Urinary bladder (tissue), 4 donors: ENCODE measurements around the gene NCKIPSD. TPM values are rescaled to one million over a fixed set of nuclear protein-coding genes. Genes with fewer than 3 reads are reported as not detected.
"Not testable (repeated sequence)": the region's sequence is repeated elsewhere in the genome, so short reads cannot be mapped to it uniquely, and the experiment has no call there.

ENCODE experiments used
- DNase-seq: peaks from one replicate; pipeline ENCODE4 v3.0.0-alpha.2; 2015; ENCODE audit errors: extremely low spot score
- H3K27ac ChIP-seq: one replicate; pipeline ENCODE4 v1.5.1; 2013; ENCODE audit warnings: low read depth, mild to moderate bottlenecking, moderate library complexity
- H3K36me3 ChIP-seq: one replicate; pipeline ENCODE4 v1.6.1; 2013; ENCODE audit warnings: mild to moderate bottlenecking, moderate library complexity; ENCODE audit not compliant: insufficient read depth
- H3K4me1 ChIP-seq: one replicate; pipeline ENCODE4 v1.6.1; 2013; ENCODE audit warnings: mild to moderate bottlenecking, moderate library complexity; ENCODE audit not compliant: insufficient read depth
- H3K4me3 ChIP-seq: one replicate; pipeline ENCODE4 v1.5.1; 2013; ENCODE audit warnings: low read depth, low read length
- WGBS: extraction: QIAGEN DNeasy Blood & Tissue Kit; methylation state at CpG from one replicate; pipeline ENCODE4 v1.1.7; 2013; 5-methylcytosine and 5-hydroxymethylcytosine counted together
- polyA plus RNA-seq: library from polyadenylated mRNA; stranded (reverse); fragments of 200-250 nt; gene quantifications from one replicate; pipeline ENCODE4 v1.2.3, GENCODE V29; 2013
- total RNA-seq: library from RNA; depleted of rRNA; stranded (reverse); fragments of >200 nt; gene quantifications from one replicate; pipeline ENCODE4 v1.2.3, GENCODE V29; 2014
- donor health status: healthy with polysubstance abuse.
- donor health status: healthy.

NCKIPSD gene
- total RNA-seq (8.6 TPM), polyA plus RNA-seq (18.1 TPM)

- Histone ChIP-seq H3K36me3 (peaks cover 2% of the 10 kb centered on the region), H3K27ac (peak within 1 kb of the TSS; percentile 66), H3K4me3 (peak within 1 kb of the TSS; percentile 76), H3K4me1 (no peaks in the 10 kb centered on the region)
- WGBS, result under 1% methylated on average over 97 of the region's 97 CpGs
- no peak for DNase-seq
These were observed at the start of gene NCKIPSD for GRCh38 chr3:48685603-48686511. TSS of gene NCKIPSD (minus strand) at chr3:48685915. CDS start at chr3:48685807, 108 bp downstream.

- not testable (repeated sequence) for DNase-seq, H3K36me3 ChIP-seq, H3K4me1 ChIP-seq, H3K27ac ChIP-seq, H3K4me3 ChIP-seq
- 27% methylated on average over 8 of the region's 8 CpGs for WGBS
These were observed 49.5 kb upstream of the NCKIPSD start for GRCh38 chr3:48735075-48735767.

- not testable (repeated sequence) for DNase-seq, H3K4me1 ChIP-seq, H3K27ac ChIP-seq, H3K4me3 ChIP-seq, H3K36me3 ChIP-seq
- WGBS, result 82% methylated on average over 20 of the region's 25 CpGs
These were observed 48.8 kb upstream of the NCKIPSD start for GRCh38 chr3:48734541-48734940.

GRCh38 chr3:48733752-48734518, 48.2 kb upstream of the NCKIPSD start:
- H3K4me3 ChIP-seq, H3K27ac ChIP-seq, DNase-seq, H3K4me1 ChIP-seq, H3K36me3 ChIP-seq: not testable (repeated sequence)
- 94% methylated on average over 39 of the region's 53 CpGs for WGBS

- Histone ChIP-seq H3K36me3 (no peaks in the 10 kb centered on the region), H3K4me1 (no peaks in the 10 kb centered on the region), H3K4me3 (no peak overlapping the region), H3K27ac (no peak overlapping the region)
- no peak for DNase-seq
- 88% methylated on average over 8 of the region's 8 CpGs for WGBS
These were observed 41.8 kb upstream of the NCKIPSD start for GRCh38 chr3:48727511-48727910.

- H3K27ac ChIP-seq, DNase-seq, H3K4me3 ChIP-seq, H3K4me1 ChIP-seq, H3K36me3 ChIP-seq: not testable (repeated sequence)
- 91% methylated on average over 8 of the region's 8 CpGs for WGBS
These were observed 39.6 kb upstream of the NCKIPSD start for GRCh38 chr3:48725185-48725855.

GRCh38 chr3:48723725-48724124, 38.0 kb upstream of the NCKIPSD start:
- no peak for DNase-seq
- Histone ChIP-seq H3K4me3 (no peak overlapping the region), H3K27ac (no peak overlapping the region), H3K4me1 (no peaks in the 10 kb centered on the region), H3K36me3 (no peaks in the 10 kb centered on the region)
- WGBS, result 81% methylated on average over 7 of the region's 7 CpGs

- H3K36me3 ChIP-seq, H3K4me1 ChIP-seq, H3K4me3 ChIP-seq, H3K27ac ChIP-seq, DNase-seq: not testable (repeated sequence)
- WGBS, result 75% methylated on average over 3 of the region's 3 CpGs
These were observed 37.6 kb upstream of the NCKIPSD start for GRCh38 chr3:48723293-48723692.

- H3K4me1 ChIP-seq, result no peaks in the 10 kb centered on the region
- WGBS, result 2% methylated on average over 38 of the region's 38 CpGs
- DNase-seq, result peak; percentile 96
- H3K36me3 ChIP-seq, result no peaks in the 10 kb centered on the region
- peak within 1 kb of the TSS; percentile 78 for H3K27ac ChIP-seq
- H3K4me3 ChIP-seq, result peak within 1 kb of the TSS; percentile 91
These were observed 31.4 kb upstream of the NCKIPSD start, which contains the start of gene IP6K2 for GRCh38 chr3:48716982-48717746. TSS of gene IP6K2 (minus strand) at chr3:48717221. CDS start at chr3:48695291, 21,930 bp downstream.

- under 1% methylated on average over 16 of the region's 16 CpGs for WGBS
- Histone ChIP-seq H3K36me3 (no peaks in the 10 kb centered on the region), H3K4me1 (no peaks in the 10 kb centered on the region), H3K27ac (peak overlapping the region; percentile 78), H3K4me3 (peak overlapping the region; percentile 91)
- DNase-seq, result no peak
These were observed 30.8 kb upstream of the NCKIPSD start for GRCh38 chr3:48716508-48716981.

GRCh38 chr3:48715174-48715800, 29.6 kb upstream of the NCKIPSD start:
- Histone ChIP-seq H3K27ac (no peak overlapping the region), H3K36me3 (no peaks in the 10 kb centered on the region), H3K4me1 (no peaks in the 10 kb centered on the region), H3K4me3 (no peak overlapping the region)
- DNase-seq, result no peak

- no peak for DNase-seq
- WGBS, result 71% methylated on average over 2 of the region's 2 CpGs
- no peak overlapping the region for H3K27ac ChIP-seq
These were observed 26.0 kb upstream of the NCKIPSD start for GRCh38 chr3:48711727-48712126.

More at GRCh38 chr3:48711727-48712126, 26.0 kb upstream of the NCKIPSD start:
- Histone ChIP-seq H3K4me1 (no peaks in the 10 kb centered on the region), H3K36me3 (no peaks in the 10 kb centered on the region), H3K4me3 (no peak overlapping the region)
